Pulmonary artery endothelial cell (primary cell): ENCODE results near the gene SLFN11. TPM values are rescaled to one million over a fixed set of nuclear protein-coding genes. Genes with fewer than 3 reads are reported as not detected.
"Not testable (repeated sequence)": the region's sequence is repeated elsewhere in the genome, so short reads cannot be mapped to it uniquely, and the experiment has no call there.

Experiments used
- DNase-seq: peaks from one replicate; pipeline ENCODE4 v3.0.0-alpha.2; 2011; ENCODE audit warnings: low read depth, low spot score
- total RNA-seq: library from RNA; depleted of rRNA; stranded (reverse); fragments of >200 nt; gene quantifications from 2 replicates; pipeline ENCODE4 v1.2.3, GENCODE V29; 2014

SLFN11 gene
- total RNA-seq, 1 donor from 2014 or later = 98.6 TPM

- DNase-seq = no peak
These were observed 12.4 kb downstream of the SLFN11 start for GRCh38 chr17:35361027-35361426.

DNA sequence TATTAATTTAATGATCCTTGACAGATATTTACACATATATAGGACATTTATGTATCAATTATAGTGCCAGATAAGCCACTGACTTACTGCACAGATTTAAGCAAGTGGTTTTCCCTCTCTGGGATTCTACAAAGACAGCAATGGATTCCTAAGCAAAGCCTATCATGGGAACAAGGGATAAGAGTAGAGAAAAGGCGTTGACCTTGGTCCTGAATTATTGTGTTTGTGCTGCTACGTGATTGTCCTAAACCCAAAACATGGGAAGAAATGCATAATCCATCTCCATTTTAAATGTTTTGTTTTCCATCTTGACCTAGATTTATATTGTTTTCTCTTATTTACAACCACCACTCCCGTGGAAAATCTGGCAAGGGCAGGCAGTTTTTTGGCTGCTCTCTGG lies 14.0 kb downstream of the SLFN11 start:
- no peak for DNase-seq

DNA sequence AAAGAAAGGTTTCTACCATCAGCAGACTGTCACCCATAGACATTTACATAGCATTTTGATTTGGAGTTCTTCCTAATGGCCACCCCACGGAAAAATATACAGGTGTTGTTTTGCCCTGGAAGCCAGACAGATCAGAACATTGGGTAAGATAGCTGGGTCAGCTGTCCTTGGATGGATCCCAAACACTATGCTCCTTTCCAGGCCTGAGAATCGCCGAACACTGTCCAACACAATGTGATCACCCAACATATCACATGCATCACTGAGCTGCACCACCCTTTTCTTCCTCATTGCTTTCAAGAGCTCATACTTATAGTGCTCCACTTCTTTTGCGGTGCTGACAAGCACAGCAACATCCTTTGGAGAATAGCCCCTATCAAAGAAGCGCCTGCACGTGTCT lies 21.1 kb downstream of the SLFN11 start:
- DNase-seq = no peak

- DNase-seq = no peak
These were observed 22.9 kb downstream of the SLFN11 start for GRCh38 chr17:35350493-35350892.

- no peak for DNase-seq
These were observed 27.3 kb downstream of the SLFN11 start for GRCh38 chr17:35345926-35346771.

- DNase-seq = no peak
These were observed 27.9 kb downstream of the SLFN11 start for GRCh38 chr17:35345445-35345925.

GRCh38 chr17:35344262-35344661 lies 29.2 kb downstream of the SLFN11 start:
- DNase-seq = no peak

- DNase-seq = no peak
These were observed 31.1 kb downstream of the SLFN11 start for GRCh38 chr17:35342276-35342675.

- no peak for DNase-seq
These were observed 31.9 kb downstream of the SLFN11 start for GRCh38 chr17:35341411-35341992.

- no peak for DNase-seq
These were observed 35.2 kb downstream of the SLFN11 start for GRCh38 chr17:35338230-35338629.

DNA sequence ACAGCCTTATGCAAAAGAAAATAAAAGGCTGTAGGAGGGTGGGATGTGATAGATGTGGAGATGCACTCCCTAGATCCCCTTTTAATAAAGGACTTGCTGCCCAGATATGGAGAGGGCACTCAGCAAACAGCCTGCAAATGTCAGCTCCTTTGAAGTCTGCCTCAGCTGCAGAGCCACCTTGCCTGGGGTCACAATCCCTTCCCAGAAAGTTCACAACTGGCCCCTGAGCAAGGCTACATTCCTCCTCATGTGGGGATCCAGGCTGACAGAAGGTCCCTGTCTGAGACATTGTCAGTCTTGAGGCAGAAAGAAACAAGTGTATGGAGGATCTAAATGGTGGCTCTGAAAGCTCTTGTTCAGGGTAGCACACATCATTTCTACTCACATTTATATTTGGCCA lies 36.1 kb downstream of the SLFN11 start:
- DNase-seq = no peak

DNA sequence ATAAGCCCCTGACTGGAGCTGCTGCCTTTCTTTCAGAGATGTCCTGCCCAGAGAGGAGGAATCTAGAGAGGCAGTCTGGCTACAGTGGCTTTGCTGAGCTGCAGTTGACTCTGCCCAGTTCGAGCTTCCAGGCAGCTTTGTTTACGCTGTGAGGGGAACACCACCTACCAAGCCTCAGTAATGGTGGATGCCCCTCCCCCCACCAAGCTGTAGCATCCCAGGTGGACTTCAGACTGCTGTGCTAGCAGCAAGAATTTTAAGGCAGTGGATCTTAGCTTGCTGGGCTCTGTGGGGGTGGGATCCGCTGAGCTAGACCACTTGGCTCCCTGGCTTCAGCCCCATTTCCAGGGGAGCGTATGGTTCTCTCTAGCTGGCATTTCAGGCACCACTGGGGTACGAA lies 39.8 kb downstream of the SLFN11 start:
- not testable (repeated sequence) for DNase-seq

DNA sequence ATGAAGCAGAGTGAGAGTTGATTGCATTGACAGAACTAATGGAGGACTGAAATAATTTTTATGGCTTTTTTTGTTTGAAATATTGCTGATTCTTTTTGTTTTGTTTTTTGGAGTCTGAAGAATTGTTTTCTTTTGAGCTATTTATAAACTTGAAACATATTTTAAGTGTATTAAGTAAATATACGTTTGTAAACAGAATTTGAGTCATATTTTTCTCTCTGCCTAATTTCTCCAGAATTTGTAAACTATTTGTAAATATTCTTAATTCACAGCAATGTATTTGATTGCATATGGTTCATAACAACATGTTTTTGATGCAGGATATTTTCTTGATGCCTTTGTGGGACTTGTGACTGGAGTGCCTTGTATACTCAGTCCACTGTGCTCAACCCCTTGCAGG lies 50.7 kb downstream of the SLFN11 start:
- no peak for DNase-seq

- DNase-seq = no peak
These were observed 57.5 kb downstream of the SLFN11 start for GRCh38 chr17:35315971-35316370.

DNA sequence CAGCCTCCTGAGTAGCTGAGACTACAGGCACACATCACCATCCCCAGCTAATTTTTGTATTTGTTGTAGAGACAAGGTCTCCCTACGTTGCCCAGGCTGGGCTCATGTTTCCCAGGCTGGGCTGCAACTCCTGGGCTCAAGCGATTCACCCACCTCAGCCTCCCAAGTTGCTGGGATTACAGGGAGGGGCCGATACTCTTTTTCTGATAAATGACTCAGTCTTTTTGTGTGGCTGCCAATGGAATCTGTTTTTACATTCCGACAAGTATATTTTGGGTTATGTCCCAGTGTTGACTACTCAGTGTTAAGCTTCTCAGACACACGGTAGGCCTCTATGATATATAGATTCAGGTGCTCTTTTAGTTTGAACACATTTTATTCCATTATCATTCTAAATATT lies 58.1 kb downstream of the SLFN11 start:
- no peak for DNase-seq

DNA sequence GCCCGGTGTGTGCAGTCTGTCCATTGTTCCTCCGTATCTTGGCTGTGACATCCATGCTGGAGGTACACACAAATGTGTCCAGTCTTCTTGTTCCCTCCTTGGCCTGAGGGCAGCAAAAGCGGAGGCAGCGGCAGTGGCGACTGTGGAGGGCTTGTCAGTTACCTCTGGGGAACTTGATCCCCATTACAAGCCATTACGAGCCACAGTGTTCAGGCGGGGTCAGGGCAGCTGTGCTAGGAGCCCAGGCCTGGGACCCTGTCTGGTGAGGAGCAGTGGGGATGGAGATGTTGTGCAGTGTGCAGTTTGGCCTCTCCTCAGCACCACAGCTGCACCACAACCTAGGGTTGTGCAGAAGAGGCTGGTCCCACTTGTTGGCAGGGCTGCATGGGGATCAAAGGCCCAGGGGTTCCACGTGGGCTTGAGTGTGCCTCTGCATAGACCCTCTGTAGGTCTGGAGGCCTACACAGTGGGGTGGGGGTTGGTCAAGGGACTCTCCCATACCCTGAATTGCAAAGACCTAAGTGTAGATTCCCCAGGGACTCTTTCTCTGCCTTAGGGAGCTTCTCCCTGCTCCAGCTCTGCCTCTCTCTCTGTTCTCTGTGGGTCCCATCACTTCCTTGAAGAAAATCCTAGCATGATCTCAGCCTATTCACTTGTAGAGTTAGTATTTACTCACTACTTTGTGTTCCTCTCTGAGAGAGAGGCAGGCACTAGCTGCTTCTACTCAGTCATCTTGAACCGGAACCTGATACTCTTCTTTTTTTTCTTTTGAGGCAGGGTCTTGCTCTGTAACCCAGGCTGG lies 58.8 kb downstream of the SLFN11 start:
- DNase-seq = no peak

- no peak for DNase-seq
These were observed 59.5 kb downstream of the SLFN11 start for GRCh38 chr17:35313875-35314409.

- DNase-seq = peak; percentile 50
These were observed 60.4 kb downstream of the SLFN11 start for GRCh38 chr17:35312790-35313711.

DNA sequence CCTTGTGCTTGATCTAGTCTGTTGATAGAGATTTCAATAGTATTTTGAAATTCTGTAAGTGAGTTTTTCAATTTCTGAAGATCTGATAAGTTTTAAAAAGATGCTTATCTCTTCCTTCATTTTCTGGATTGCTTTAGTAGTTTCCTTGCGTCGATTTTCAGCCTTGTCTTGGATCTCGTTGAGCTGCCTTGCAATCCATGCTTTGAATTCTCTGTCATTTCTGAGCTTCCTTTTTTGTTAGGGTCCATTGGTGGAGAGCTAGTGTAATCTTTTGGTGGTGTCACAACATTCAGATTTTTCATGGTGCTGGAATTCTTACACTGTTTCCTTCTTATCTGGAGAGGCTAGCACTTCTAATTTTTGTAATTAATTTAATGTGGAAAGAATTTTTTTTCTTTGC lies 61.1 kb downstream of the SLFN11 start:
- no peak for DNase-seq

- not testable (repeated sequence) for DNase-seq
These were observed 64.1 kb downstream of the SLFN11 start for GRCh38 chr17:35309345-35309744.
